ENCODE measurements around the gene GPR137.
A peak's percentile ranks its signal among the peaks of the same experiment; 100 is the strongest.

GPR137 gene

GRCh38 chr11:64296236-64296635 lies 10.6 kb downstream of the GPR137 start:
- TF ChIP-seq CTCF (IDR thresholded peaks at IDR 0.05) (no peak), ZFX (IDR thresholded peaks at IDR 0.05; ENCODE audit: borderline replicate concordance) (no peak)
- no peak overlapping the region for H3K27ac ChIP-seq

DNA sequence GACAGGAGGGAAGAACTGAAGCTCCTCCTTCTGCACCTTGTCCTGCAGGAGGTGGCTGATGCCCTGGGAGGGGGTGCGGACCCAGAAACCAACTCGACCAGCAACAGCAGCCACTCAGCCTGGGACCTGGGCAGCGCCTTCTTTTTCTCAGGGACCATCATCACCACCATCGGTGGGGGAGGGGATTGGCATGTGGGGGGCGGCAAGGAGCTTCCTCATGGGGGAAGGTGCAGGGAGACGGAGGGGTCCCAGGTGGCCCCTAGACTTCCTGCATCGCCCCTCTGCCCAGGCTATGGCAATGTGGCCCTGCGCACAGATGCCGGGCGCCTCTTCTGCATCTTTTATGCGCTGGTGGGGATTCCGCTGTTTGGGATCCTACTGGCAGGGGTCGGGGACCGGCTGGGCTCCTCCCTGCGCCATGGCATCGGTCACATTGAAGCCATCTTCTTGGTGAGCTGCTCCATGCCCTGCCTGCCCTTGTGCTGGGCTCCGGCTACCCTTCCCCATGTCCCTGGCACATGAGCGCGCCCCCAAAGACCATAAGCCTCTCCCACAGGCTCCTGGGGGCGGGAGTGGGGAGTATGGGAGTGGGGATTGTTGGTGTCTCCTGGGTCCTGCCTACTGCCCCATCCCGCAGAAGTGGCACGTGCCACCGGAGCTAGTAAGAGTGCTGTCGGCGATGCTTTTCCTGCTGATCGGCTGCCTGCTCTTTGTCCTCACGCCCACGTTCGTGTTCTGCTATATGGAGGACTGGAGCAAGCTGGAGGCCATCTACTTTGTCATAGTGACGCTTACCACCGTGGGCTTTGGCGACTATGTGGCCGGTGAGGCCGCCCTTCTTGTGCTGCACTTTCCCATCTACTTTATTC lies 11.4 kb downstream of the GPR137 start:
- TF ChIP-seq CTCF (IDR thresholded peaks at IDR 0.05) = no peak
- no peak overlapping the region for H3K27ac ChIP-seq

GRCh38 chr11:64297699-64298358 lies 12.2 kb downstream of the GPR137 start:
- TF ChIP-seq CTCF (IDR thresholded peaks at IDR 0.05) = no peak
- TF ChIP-seq ZFX (IDR thresholded peaks at IDR 0.05; ENCODE audit: borderline replicate concordance) = no peak
- H3K27ac ChIP-seq = no peak overlapping the region

- TF ChIP-seq ZFX (IDR thresholded peaks at IDR 0.05; ENCODE audit: borderline replicate concordance) (no peak), CTCF (IDR thresholded peaks at IDR 0.05) (no peak)
- H3K27ac ChIP-seq = no peak overlapping the region
These were observed 13.6 kb downstream of the GPR137 start for GRCh38 chr11:64298966-64299846.

DNA sequence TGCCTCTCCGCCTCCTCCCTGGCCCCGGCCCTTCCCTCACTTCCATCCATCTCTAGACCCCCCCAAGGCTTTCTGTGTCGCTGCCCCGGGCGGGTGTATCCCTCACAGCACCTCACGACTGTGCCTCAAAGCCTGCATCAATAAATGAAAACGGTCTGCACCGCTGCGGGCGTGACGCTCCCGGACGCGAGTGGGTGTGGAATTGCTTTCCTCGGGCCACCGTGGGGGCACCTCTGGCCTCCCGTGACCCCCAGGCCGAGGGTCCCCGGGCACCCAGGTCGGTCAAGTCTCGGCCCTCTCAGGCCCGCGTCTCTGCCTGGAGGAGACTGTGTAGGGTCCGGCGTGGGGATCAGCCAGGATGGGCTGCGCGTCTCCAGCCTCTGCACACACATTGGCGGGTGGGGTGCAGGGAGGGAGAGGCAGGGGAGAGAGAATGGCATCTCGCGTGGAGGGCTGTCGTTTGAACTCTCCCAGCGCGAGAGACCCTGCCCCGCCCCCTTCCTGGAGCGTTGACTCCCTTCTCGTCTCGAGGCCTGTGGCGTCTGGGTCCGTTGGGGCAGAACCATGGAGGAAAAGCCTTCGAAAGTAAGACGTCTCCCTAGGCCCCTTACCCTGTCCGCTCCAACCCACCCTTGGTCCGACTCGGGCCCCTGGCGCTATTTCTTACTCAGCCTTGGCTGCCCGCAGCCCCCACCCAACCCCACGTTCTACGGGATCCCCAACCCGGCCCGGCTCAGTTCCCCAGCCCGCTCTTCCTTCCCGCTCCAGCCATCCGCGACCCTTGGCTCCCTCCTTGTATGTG lies 14.4 kb downstream of the GPR137 start, which contains the start of gene CATSPERZ:
TSS of gene CATSPERZ (plus strand) at position 512 of the 802 bp plus-strand sequence. CDS start at position 565, 53 bp downstream.
- no peak within 1 kb of the TSS for H3K27ac ChIP-seq
- TF ChIP-seq CTCF (IDR thresholded peaks at IDR 0.05) = no peak
- TF ChIP-seq ZFX (IDR thresholded peaks at IDR 0.05; ENCODE audit: borderline replicate concordance) = no peak

- no peak for TF ChIP-seq ZFX (IDR thresholded peaks at IDR 0.05; ENCODE audit: borderline replicate concordance)
- TF ChIP-seq CTCF (IDR thresholded peaks at IDR 0.05) = no peak
- H3K27ac ChIP-seq = peak overlapping the region; percentile 99
These were observed 17.7 kb downstream of the GPR137 start for GRCh38 chr11:64303109-64304031.
